GM12878 (cell line): Measurements from ENCODE around the gene TAF3. TPM values are rescaled to one million over a fixed set of nuclear protein-coding genes. Genes with fewer than 3 reads are reported as not detected.

Experiments
- ATAC-seq: fragments of 200-7000 bp; cut with Tn5 transposase; 3 replicates; pipeline ENCODE4 v1.9.1; 2020; ENCODE audit warnings: mild to moderate bottlenecking, moderate library complexity
- BruUV-seq: library from RNA; stranded (reverse); fragments of 400-500 nt; replicated peaks from 2 replicates; lab custom pipeline; 2021; lab: Mats Ljungman, UMichigan
- CTCF ChIA-PET: fragments of 300-600 bp; sonication (Branson Sonifier 250); formaldehyde crosslinking; extraction: SDS; loops from one replicate; lab custom pipeline; 2021; ENCODE audit warnings: inconsistent platforms; lab: Yijun Ruan, JAX
- POLR2A ChIA-PET: fragments of 350-600 bp; formaldehyde crosslinking; extraction: SDS; loops from one replicate; lab custom pipeline; 2021; ENCODE audit warnings: inconsistent platforms; lab: Charles Lee
- RAD21 ChIA-PET: fragments of 300-600 bp; sonication (Branson Sonifier 250); formaldehyde crosslinking; loops from one replicate; lab custom pipeline; 2023; ENCODE audit warnings: antibody characterized with exemption; ENCODE audit not compliant: unreplicated experiment; lab: Charles Lee
- SMC1A ChIA-PET: fragments of 300-600 bp; sonication (Branson Sonifier 250); formaldehyde crosslinking; loops from one replicate; lab custom pipeline; 2023; ENCODE audit not compliant: unreplicated experiment, uncharacterized antibody; lab: Charles Lee
- DNase-seq: peaks from one replicate; pipeline ENCODE4 v3.0.0-alpha.2; 2011; ENCODE audit warnings: low read depth, low spot score
- FAIRE-seq: peaks from 3 replicates; lab custom pipeline; 2011; peaks lifted over from hg19 to GRCh38; lab: Jason Lieb, UNC
- H2AFZ ChIP-seq: 2 replicates; pipeline ENCODE4 v1.6.0; 2011; ENCODE audit warnings: low read depth, low read length, control low read depth; ENCODE audit not compliant: control insufficient read depth
- H3K27ac ChIP-seq: 2 replicates; pipeline ENCODE4 v1.5.1; 2011; ENCODE audit warnings: control low read depth; ENCODE audit not compliant: control insufficient read depth, insufficient read depth
- H3K27me3 ChIP-seq, 2 experiments: replicated peaks in 1 of 2; 2 replicates each; pipeline versions ENCODE4 v1.6.0 to v1.6.1; 2011; ENCODE audit warnings: low read length in 1 of 2; ENCODE audit not compliant: control insufficient read depth in 2 of 2, insufficient read depth in 2 of 2
- H3K36me3 ChIP-seq, 2 experiments: 2 replicates each; pipeline ENCODE4 v1.5.1; 2011; ENCODE audit warnings: low read length in 1 of 2; ENCODE audit not compliant: control insufficient read depth in 2 of 2, insufficient read depth in 2 of 2
- H3K4me1 ChIP-seq: 2 replicates; pipeline ENCODE4 v1.6.1; 2011; ENCODE audit warnings: mild to moderate bottlenecking, low read length, moderate library complexity, mixed read lengths; ENCODE audit not compliant: control insufficient read depth, insufficient read depth
- H3K4me2 ChIP-seq: 2 replicates; pipeline ENCODE4 v1.6.0; 2011; ENCODE audit warnings: control low read depth; ENCODE audit not compliant: control insufficient read depth, insufficient read depth
- H3K4me3 ChIP-seq: fragments of 200-600 bp; sonication (generic); 2 replicates; pipeline ENCODE4 v1.5.1; 2016
- H3K79me2 ChIP-seq: 2 replicates; pipeline ENCODE4 v1.6.0; 2011; ENCODE audit warnings: low read length; ENCODE audit not compliant: control insufficient read depth, insufficient read depth
- H3K9ac ChIP-seq: 2 replicates; pipeline ENCODE4 v1.8.0; 2011; ENCODE audit warnings: low read length, control low read depth, mixed read lengths; ENCODE audit not compliant: control insufficient read depth, insufficient read depth
- H3K9me3 ChIP-seq: replicated peaks from 3 replicates; pipeline ENCODE4 v1.5.1; 2011; ENCODE audit warnings: mild to moderate bottlenecking, low read length; ENCODE audit not compliant: control insufficient read depth, insufficient read depth
- H4K20me1 ChIP-seq: 2 replicates; pipeline ENCODE4 v1.6.0; 2011; ENCODE audit not compliant: control insufficient read depth, insufficient read depth
- BACH1 ChIP-seq: fragments of 450-650 bp; IDR thresholded peaks from 2 replicates; pipeline ENCODE4 v1.6.1; 2017; ENCODE audit warnings: mild to moderate bottlenecking, borderline replicate concordance
- CEBPZ ChIP-seq: fragments of 150-350 bp; IDR thresholded peaks from 2 replicates; pipeline ENCODE4 v1.6.1; 2016; ENCODE audit warnings: low read depth, low read length
- CREB1 ChIP-seq: IDR thresholded peaks from 2 replicates; pipeline ENCODE4 v1.6.1; 2012; ENCODE audit warnings: low read depth, mild to moderate bottlenecking, inconsistent platforms
- GABPA ChIP-seq: IDR thresholded peaks from 2 replicates; pipeline ENCODE4 v1.6.1; 2014; ENCODE audit warnings: antibody characterized with exemption, low read depth, mild to moderate bottlenecking, inconsistent platforms
- IKZF2 ChIP-seq, 2 experiments: fragments of 450-650 bp; IDR thresholded peaks; 2 replicates each; pipeline ENCODE4 v1.6.1; 2017; ENCODE audit warnings: mild to moderate bottlenecking in 2 of 2, moderate library complexity in 2 of 2
- MTA2 ChIP-seq: fragments of 450-650 bp; IDR thresholded peaks from 2 replicates; pipeline ENCODE4 v1.6.1; 2016; ENCODE audit warnings: low read depth, mild to moderate bottlenecking, moderate library complexity
- MYB ChIP-seq: fragments of 150-350 bp; IDR thresholded peaks from 2 replicates; pipeline ENCODE4 v1.6.1; 2014; ENCODE audit warnings: mild to moderate bottlenecking, low read depth, low read length, borderline replicate concordance
- MYC ChIP-seq: IDR thresholded peaks from 2 replicates; pipeline ENCODE4 v1.6.1; 2011; ENCODE audit warnings: mild to moderate bottlenecking, low read length, moderate library complexity, inconsistent platforms; ENCODE audit not compliant: insufficient read depth, insufficient replicate concordance, insufficient read length, severe bottlenecking
- NFXL1 ChIP-seq: fragments of 450-650 bp; IDR thresholded peaks from 2 replicates; pipeline ENCODE4 v1.6.1; 2017; ENCODE audit warnings: antibody characterized with exemption, mild to moderate bottlenecking, borderline replicate concordance
- SUZ12 ChIP-seq: fragments of 200-600 bp; sonication (generic); IDR thresholded peaks from one replicate; pipeline ENCODE4 v1.6.1; 2018; ENCODE audit warnings: antibody characterized with exemption, mild to moderate bottlenecking; ENCODE audit not compliant: unreplicated experiment
- USF2 ChIP-seq: IDR thresholded peaks from 2 replicates; pipeline ENCODE4 v1.6.1; 2011; ENCODE audit warnings: low read depth, low read length, improper control_type of control experiment, borderline replicate concordance
- ZNF24 ChIP-seq: fragments of 450-650 bp; IDR thresholded peaks from 2 replicates; pipeline ENCODE4 v1.6.1; 2017; ENCODE audit warnings: antibody characterized with exemption, mild to moderate bottlenecking
- WGBS: methylation state at CpG from one replicate; pipeline ENCODE4 v1.1.6; 2016; ENCODE audit warnings: low lambda C conversion rate; ENCODE audit not compliant: insufficient replicate concordance, insufficient coverage; ENCODE audit errors: missing lambda C conversion rate; 5-methylcytosine and 5-hydroxymethylcytosine counted together
- in situ Hi-C: fragments of 300-500 bp; cut with MboI; formaldehyde crosslinking; loops from 9 replicates; pipeline ENCODE4 v1.14.3; 2018; ENCODE audit warnings: mixed read lengths
- intact Hi-C: fragments of 100-400 bp; cut with micrococcal nuclease; formaldehyde crosslinking; loops from one replicate; pipeline ENCODE4 v1.14.2; 2022; ENCODE audit not compliant: unreplicated experiment
- polyA plus RNA-seq, 11 experiments: library from polyadenylated mRNA; depleted of rRNA in 4 of 11; unstranded in 6 of 11; stranded (reverse) in 5 of 11; fragments of >200 nt; fragmentation: Nextera tagmentation in 4 of 11; fragmentation: Illumina TruSeq in 1 of 11; extraction: Ambion mirVana in 4 of 11; extraction: Trizol in 1 of 11; gene quantifications; 1 replicate in 1 of 11; 2 replicates in 10 of 11; pipeline versions ENCODE4 v1.2.1 to v1.2.3, GENCODE V29; 2011 to 2016; ENCODE audit warnings: inconsistent platforms in 2 of 11, missing spikeins in 2 of 11, low read depth in 1 of 11
- total RNA-seq, 4 experiments: library from RNA; depleted of rRNA in 3 of 4; stranded (reverse); fragments of >200 nt in 3 of 4; fragmentation: Illumina TruSeq in 1 of 4; extraction: Trizol in 1 of 4; gene quantifications; 2 replicates each; pipeline versions ENCODE4 v1.2.1 to v1.2.3, GENCODE V29; 2013 to 2021

Gene TAF3
- total and polyA plus RNA-seq, 10 of the 15 experiments (the other 5 are each of a cell fraction or from before 2014, with no cell fraction given): 2.0 to 10.1 (median 3.7) TPM

GRCh38 chr10:8051109-8051821 is 233.0 kb downstream of the TAF3 start:
- in situ Hi-C loops (no loop called here), intact Hi-C loops (loop anchor here (5.0 to 10.0 kb wide), 4 partner anchors 179 to 1254 kb away; no protein-coding TSS in a partner anchor)
- Histone ChIP-seq H3K79me2 (no peaks in the 10 kb centered on the region), H3K36me3 (no peaks in the 10 kb centered on the region), H3K27ac (no peak overlapping the region), H3K4me3 (no peak overlapping the region), H3K4me1 (peaks cover 11% of the 10 kb centered on the region; the same call in 1 of the 2 replicates), H3K27me3 (peaks cover 21 to 25% of the 10 kb centered on the region in 2 experiments), H2AFZ (no peak overlapping the region), H3K4me2 (no peak overlapping the region), H3K9me3 (no peaks in the 10 kb centered on the region), H4K20me1 (no peaks in the 10 kb centered on the region), H3K9ac (no peak overlapping the region)
- RAD21 ChIA-PET: no interaction called here
- WGBS: 42% methylated on average over 40 of the region's 52 CpGs
- POLR2A ChIA-PET: no interaction called here
- BruUV-seq: no TSS peak
- ATAC-seq (no peak), DNase-seq (no peak), FAIRE-seq (no peak)
- SMC1A ChIA-PET: no interaction called here
- TF ChIP-seq SUZ12 (peak; percentile 70), IKZF2 (IDR thresholded peaks at IDR 0.05) (no peak)
- CTCF ChIA-PET: no interaction called here

DNA sequence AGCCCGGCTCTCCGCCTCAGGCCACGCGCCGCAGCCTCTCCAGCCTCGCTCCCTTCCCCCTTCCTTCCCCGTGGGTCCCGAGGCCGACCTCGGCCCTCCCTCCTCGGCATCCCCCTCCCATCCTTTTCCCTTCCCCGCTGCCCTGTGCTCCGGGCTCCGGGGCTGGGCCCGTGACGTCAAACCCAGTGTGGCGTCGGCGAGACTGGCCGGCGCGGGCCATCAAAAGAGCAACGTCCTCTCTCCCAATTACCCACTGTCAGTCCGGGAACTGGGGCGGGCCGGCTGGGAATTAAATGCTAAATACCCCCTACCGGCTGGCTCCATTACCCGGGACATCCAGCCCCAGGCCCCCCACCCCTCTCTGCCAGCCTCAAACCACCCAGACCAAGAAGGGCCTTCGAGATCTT is 233.5 kb downstream of the TAF3 start:
- H3K4me1 ChIP-seq: peaks cover 11% of the 10 kb centered on the region; the same call in 1 of the 2 replicates
- 30% methylated on average over 18 of the region's 29 CpGs for WGBS
- ChIA-PET POLR2A (no interaction called here), SMC1A (no interaction called here), CTCF (interaction anchor here (0.9 kb wide), 1 partner anchor 1158 kb away, joined by 3 read pairs; no protein-coding TSS in a partner anchor), RAD21 (interaction anchor here (0.6 kb wide), 1 partner anchor 1017 kb away, joined by 3 read pairs; no protein-coding TSS in a partner anchor)
- H3K4me2 ChIP-seq: no peak overlapping the region
- no peak overlapping the region for H3K4me3 ChIP-seq
- no peak overlapping the region for H3K27ac ChIP-seq
- H3K79me2 ChIP-seq: no peaks in the 10 kb centered on the region
- H3K27me3 ChIP-seq: peaks cover 18 to 20% of the 10 kb centered on the region in 2 experiments
- intact Hi-C loops (loop anchor here (5.0 to 10.0 kb wide), 4 partner anchors 180 to 1253 kb away; no protein-coding TSS in a partner anchor), in situ Hi-C loops (no loop called here)
- FAIRE-seq (no peak), ATAC-seq (no peak), DNase-seq (no peak)
- no peaks in the 10 kb centered on the region for H3K36me3 ChIP-seq
- no peaks in the 10 kb centered on the region for H3K9me3 ChIP-seq
- H4K20me1 ChIP-seq: no peaks in the 10 kb centered on the region
- BruUV-seq: no TSS peak
- no peak overlapping the region for H3K9ac ChIP-seq
- no peak overlapping the region for H2AFZ ChIP-seq
- TF ChIP-seq NFXL1: no peak
- TF ChIP-seq ZNF24: no peak
- no peak for TF ChIP-seq MYC
- no peak for TF ChIP-seq MYB
- TF ChIP-seq CREB1: no peak
- no peak for TF ChIP-seq USF2
- no peak for TF ChIP-seq BACH1
- no peak for TF ChIP-seq GABPA
- TF ChIP-seq MTA2: no peak
- no peak for TF ChIP-seq CEBPZ
